T-cell (primary cell): ENCODE measurements around the gene BAHD1. TPM values are rescaled to one million over a fixed set of nuclear protein-coding genes. Genes with fewer than 3 reads are reported as not detected.

ENCODE experiments used
- ATAC-seq, 4 experiments: fragments of 200-7000 bp in 3 of 4; fragments of 150-1000 bp in 1 of 4; cut with Tn5 transposase; replicated peaks in 1 of 4; 1 replicate in 3 of 4; 2 replicates in 1 of 4; pipeline ENCODE4 v1.10.0; 2021; ENCODE audit warnings: moderate library complexity in 3 of 4, mild to moderate bottlenecking in 2 of 4, moderate number of reproducible peaks in 1 of 4
- CTCF ChIA-PET, 2 donors: fragments of 300-600 bp; sonication (Branson Sonifier 250); formaldehyde crosslinking; loops; one replicate each; lab custom pipeline; 2022; ENCODE audit warnings: antibody characterized with exemption in 2 of 2; lab: Charles Lee
- POLR2A ChIA-PET, 2 donors: fragments of 300-600 bp; sonication (Branson Sonifier 250); formaldehyde crosslinking; loops; one replicate each; lab custom pipeline; 2022; ENCODE audit warnings: antibody characterized with exemption in 2 of 2; lab: Charles Lee
- DNase-seq, 35 experiments: peaks; one replicate each; pipeline versions ENCODE4 v3.0.0 to v3.0.0-alpha.2; 2013 to 2023
- H3K27ac ChIP-seq: one replicate; pipeline ENCODE4 v1.5.1; 2013; ENCODE audit warnings: low read length
- H3K27me3 ChIP-seq, 2 experiments: replicated peaks in 1 of 2; 1 replicate in 1 of 2; 2 replicates in 1 of 2; pipeline versions ENCODE4 v1.6.1 to v1.7.0; 2013; ENCODE audit warnings: low read length in 1 of 2, mixed read lengths in 1 of 2; ENCODE audit not compliant: control insufficient read depth in 2 of 2, insufficient read depth in 2 of 2; ENCODE audit errors: extremely low read depth in 1 of 2
- H3K36me3 ChIP-seq, 2 donors: 1 replicate in 1 of 2; 2 replicates in 1 of 2; pipeline versions ENCODE4 v1.6.1 to v1.7.0; 2013; ENCODE audit warnings: low read length in 1 of 2; ENCODE audit not compliant: control insufficient read depth in 2 of 2, insufficient read depth in 1 of 2; ENCODE audit errors: extremely low read depth in 1 of 2
- H3K4me1 ChIP-seq, 2 experiments: 1 replicate in 1 of 2; 2 replicates in 1 of 2; pipeline versions ENCODE4 v1.6.1 to v1.7.0; 2013; ENCODE audit warnings: low read length in 2 of 2, mixed read lengths in 1 of 2; ENCODE audit not compliant: insufficient read depth in 2 of 2, control insufficient read depth in 1 of 2; ENCODE audit errors: extremely low read depth in 1 of 2
- H3K4me3 ChIP-seq, 2 donors: 1 replicate in 1 of 2; 2 replicates in 1 of 2; pipeline versions ENCODE4 v1.5.1 to v1.7.0; 2013; ENCODE audit warnings: mild to moderate bottlenecking in 2 of 2, low read length in 1 of 2, moderate library complexity in 1 of 2; ENCODE audit not compliant: control insufficient read depth in 1 of 2; ENCODE audit errors: extremely low read depth in 1 of 2
- H3K9me3 ChIP-seq: 2 replicates; pipeline ENCODE4 v1.7.0; 2013
- H3K27ac Mint-ChIP-seq, 2 donors: one replicate each; pipeline ENCODE4 v1.8.0; 2020 to 2021; ENCODE audit warnings: mild to moderate bottlenecking in 2 of 2, mixed read lengths in 2 of 2
- H3K27me3 Mint-ChIP-seq, 2 donors: one replicate each; pipeline ENCODE4 v1.8.0; 2021 to 2022; ENCODE audit warnings: mixed read lengths in 2 of 2
- H3K36me3 Mint-ChIP-seq: one replicate; pipeline ENCODE4 v1.8.0; 2021; ENCODE audit warnings: mixed read lengths
- H3K4me1 Mint-ChIP-seq, 3 donors: one replicate each; pipeline ENCODE4 v1.8.0; 2020 to 2022; ENCODE audit warnings: mixed read lengths in 3 of 3, mild to moderate bottlenecking in 1 of 3
- H3K4me3 Mint-ChIP-seq, 3 donors: one replicate each; pipeline ENCODE4 v1.8.0; 2020 to 2022; ENCODE audit warnings: mild to moderate bottlenecking in 3 of 3, mixed read lengths in 3 of 3, moderate library complexity in 3 of 3
- H3K9me3 Mint-ChIP-seq, 3 donors: one replicate each; pipeline ENCODE4 v1.8.0; 2020 to 2022; ENCODE audit warnings: mixed read lengths in 3 of 3
- WGBS: methylation state at CpG from one replicate; pipeline ENCODE4 v1.1.5; 2013; ENCODE audit warnings: missing lambda C conversion rate; ENCODE audit not compliant: insufficient coverage; 5-methylcytosine and 5-hydroxymethylcytosine counted together
- total RNA-seq, 35 experiments: library from RNA in 6 of 35; stranded (reverse) in 6 of 35; fragments of 120-200 nt in 1 of 35; gene quantifications; one replicate each; pipeline versions ENCODE4 v1.2.1 to v1.2.4 and lab custom pipeline; 2013 to 2026

The BAHD1 gene
- 10 to 100 TPM; 31.1 to 50.9 (median 48.1) TPM for total RNA-seq
- total RNA-seq (2013) = 28.7 TPM
- 50.7 to 107 (median 68.0) reads per million in 29 experiments for total RNA-seq (lab: John Stamatoyannopoulos, UW)

DNA sequence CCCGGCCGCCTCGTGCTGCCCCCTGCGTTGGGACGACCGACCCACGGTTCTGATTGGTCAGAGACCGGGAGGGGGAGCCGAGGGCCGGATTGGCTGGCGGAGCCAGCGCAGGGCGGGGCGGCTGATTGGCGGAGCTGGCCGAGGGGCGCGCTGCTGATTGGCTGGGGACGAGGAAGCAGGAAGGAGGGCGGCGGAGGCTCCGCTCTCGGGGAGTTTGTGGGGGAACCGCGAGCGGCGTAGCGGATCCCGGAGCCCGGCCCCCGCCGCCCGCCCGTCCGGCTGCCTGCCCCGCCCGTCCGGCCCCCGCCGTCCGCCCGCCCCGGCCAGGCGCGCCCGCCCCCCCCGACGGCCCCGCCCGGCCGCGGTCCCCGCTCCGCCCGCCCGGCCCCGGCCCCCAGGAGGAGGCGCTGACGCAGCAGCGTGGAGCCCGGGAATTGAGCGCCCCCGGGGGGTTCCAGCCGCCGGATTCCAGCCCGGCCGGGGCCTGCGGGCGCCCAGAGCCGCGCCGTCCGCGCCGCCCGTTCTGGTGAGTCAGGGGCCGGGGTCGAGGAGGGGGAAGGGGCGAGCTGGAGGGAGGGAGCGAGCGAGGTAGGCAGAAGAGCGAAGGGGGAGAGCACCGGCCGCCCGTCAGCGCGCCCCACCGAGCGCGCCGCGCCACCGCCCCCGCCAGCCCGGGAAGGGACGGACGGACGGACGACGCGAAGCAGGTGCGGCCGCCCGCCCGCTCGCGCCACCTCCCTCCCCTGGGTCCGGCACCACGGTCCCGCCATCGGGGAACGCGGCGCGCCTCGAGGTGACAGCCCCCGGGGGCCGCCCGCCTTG lies at the start of gene BAHD1:
TSS of gene BAHD1 (plus strand) at position 211 of the 822 bp plus-strand sequence. CDS start 17,512 bp downstream, outside the sequence.
- ChIA-PET CTCF (interaction anchor here (0.6 to 1.5 kb wide), 5 partner anchors 9 to 412 kb away, joined by 3 to 7 read pairs (median 3); partner anchors contain the start of gene CCDC32 (in 1 of the 2)), POLR2A (interaction anchor here in 1 of 2 donors (0.7 kb wide), 1 partner anchor 1455 kb away, joined by 9 read pairs; no protein-coding TSS in a partner anchor)
- no peaks in the 10 kb centered on the region for H3K9me3 ChIP-seq
- under 1% methylated on average over 88 of the region's 119 CpGs for WGBS
- H3K36me3 ChIP-seq = no peaks in the 10 kb centered on the region
- H3K4me1 Mint-ChIP-seq = peaks cover 62 to 65% (median 62%) of the 10 kb centered on the region in 3 donors
- peak within 1 kb of the TSS; percentile 88 to 98 (median 93) for H3K4me3 Mint-ChIP-seq
- peak within 1 kb of the TSS; percentile 69 to 74 for H3K27ac Mint-ChIP-seq
- H3K36me3 Mint-ChIP-seq = no peaks in the 10 kb centered on the region
- H3K27me3 Mint-ChIP-seq = peaks cover 18 to 30% of the 10 kb centered on the region in 2 donors
- H3K4me1 ChIP-seq = peaks cover 12 to 65% of the 10 kb centered on the region in 2 experiments
- peak within 1 kb of the TSS; percentile 60 to 63 for H3K4me3 ChIP-seq
- H3K9me3 Mint-ChIP-seq = no peaks in the 10 kb centered on the region
- no peak within 1 kb of the TSS for H3K27ac ChIP-seq
- ATAC-seq = peak; percentile 87 to 91 (median 88)
- DNase-seq = peak; percentile 83 to 95 (median 90)
- H3K27me3 ChIP-seq = peaks cover 0 to 46% of the 10 kb centered on the region in 2 experiments

DNA sequence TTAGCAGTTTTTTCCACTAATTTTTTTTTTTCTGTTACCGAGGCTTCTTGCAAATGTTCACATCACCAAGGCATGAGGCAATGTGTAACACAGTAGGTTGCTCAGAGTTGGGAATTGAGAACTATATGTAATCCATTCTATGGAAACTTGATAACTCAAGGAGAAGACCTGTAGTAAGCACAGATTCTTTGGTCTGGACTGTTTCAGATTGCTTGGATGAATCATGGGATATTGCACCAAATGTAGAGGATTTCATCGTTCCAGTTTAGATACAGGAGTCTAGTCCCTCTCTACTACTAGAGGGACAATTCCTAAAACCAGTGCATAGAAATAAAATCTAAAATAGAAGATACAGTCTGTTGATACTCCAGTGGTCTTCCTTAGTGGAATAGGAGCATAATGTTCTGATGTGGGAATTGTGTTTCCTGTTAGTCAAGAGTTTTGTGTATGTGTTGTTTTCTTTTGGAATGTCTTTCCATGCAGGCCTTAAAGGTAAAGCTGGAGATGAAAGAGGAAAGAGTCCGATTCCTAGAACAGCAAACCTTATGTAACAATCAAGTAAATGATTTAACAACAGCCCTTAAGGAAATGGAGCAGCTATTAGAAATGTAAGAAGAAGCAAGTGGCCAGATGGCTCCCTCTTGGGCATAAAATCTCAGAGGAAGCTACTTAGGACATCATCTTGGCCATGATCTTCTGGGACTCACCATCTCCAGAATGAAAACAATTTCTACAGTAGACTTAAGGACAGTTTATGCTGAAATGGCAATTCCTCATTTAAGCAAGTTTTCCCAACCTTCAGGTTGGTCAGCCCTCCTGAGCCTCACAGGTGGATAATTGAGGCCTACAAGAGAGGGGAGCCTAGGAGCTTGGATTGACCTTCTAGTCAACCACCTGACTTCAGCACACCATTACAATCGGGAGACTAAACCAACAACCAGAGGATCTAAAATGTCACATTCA lies 47.5 kb upstream of the BAHD1 start:
- 88% methylated on average over 1 of the region's 4 CpGs for WGBS
- POLR2A ChIA-PET = no interaction called here
- no peak for DNase-seq
- H3K9me3 ChIP-seq = no peaks in the 10 kb centered on the region
- no peak for ATAC-seq
- peaks cover 26% of the 10 kb centered on the region for H3K36me3 Mint-ChIP-seq
- H3K4me1 Mint-ChIP-seq = peaks cover 6 to 8% (median 7%) of the 10 kb centered on the region in 3 donors
- no peaks in the 10 kb centered on the region for H3K9me3 Mint-ChIP-seq
- H3K36me3 ChIP-seq = peaks cover 5 to 30% of the 10 kb centered on the region in 2 donors
- H3K4me1 ChIP-seq = peaks cover 0 to 5% of the 10 kb centered on the region in 2 experiments
- H3K4me3 ChIP-seq = no peak overlapping the region
- H3K27me3 ChIP-seq = no peaks in the 10 kb centered on the region
- H3K27ac ChIP-seq = no peak overlapping the region
- H3K27me3 Mint-ChIP-seq = no peaks in the 10 kb centered on the region
- no peak overlapping the region for H3K27ac Mint-ChIP-seq
- no peak overlapping the region for H3K4me3 Mint-ChIP-seq
- CTCF ChIA-PET = no interaction called here

DNA sequence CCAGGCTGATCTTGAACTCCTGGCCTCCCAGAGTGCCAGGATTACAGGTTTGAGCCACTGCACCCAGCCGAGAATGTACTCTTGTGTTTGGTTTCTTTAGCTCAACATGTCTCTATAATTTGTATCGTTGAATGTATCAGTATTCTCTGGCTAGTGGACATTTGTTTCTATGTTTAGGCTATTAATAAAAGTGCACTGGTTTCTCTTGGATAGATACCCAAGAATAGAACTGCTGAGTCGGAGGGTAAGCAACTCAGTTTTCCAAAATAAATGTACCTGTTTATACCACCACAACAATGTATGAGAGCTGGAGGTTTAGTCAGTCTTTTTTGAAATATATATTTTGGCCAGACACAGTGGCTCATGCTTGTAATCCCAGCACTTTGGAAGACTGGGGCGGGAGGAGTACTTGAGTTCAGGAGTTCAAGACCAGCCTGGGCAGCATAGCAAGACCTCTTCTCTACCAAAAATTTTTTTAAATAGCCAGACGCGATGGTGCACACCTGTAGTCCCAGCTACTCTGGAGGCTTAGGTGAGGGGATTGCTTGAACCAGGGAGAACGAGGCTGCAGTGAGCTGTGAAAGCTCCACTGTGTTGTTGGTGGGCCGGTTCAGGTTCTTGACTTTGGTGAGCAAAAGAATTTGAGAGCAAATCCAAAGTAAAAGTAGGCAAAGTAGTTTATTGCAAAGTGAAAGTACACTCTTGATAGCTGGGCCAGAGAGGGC lies 42.9 kb upstream of the BAHD1 start:
- Mint-ChIP-seq H3K27ac (peak overlapping the region; percentile 2 to 50), H3K27me3 (no peaks in the 10 kb centered on the region), H3K9me3 (no peaks in the 10 kb centered on the region), H3K4me3 (peak overlapping the region in 1 of 3 donors; percentile 44), H3K36me3 (peaks cover 6% of the 10 kb centered on the region), H3K4me1 (peaks cover 16 to 23% (median 19%) of the 10 kb centered on the region in 3 donors)
- DNase-seq (no peak), ATAC-seq (peak in 1 of 4 experiments; percentile 19)
- H3K36me3 ChIP-seq = peaks cover 0 to 4% of the 10 kb centered on the region in 2 donors
- POLR2A ChIA-PET = no interaction called here
- WGBS = 68% methylated on average over 3 of the region's 8 CpGs
- H3K27ac ChIP-seq = no peak overlapping the region
- no peak overlapping the region for H3K4me3 ChIP-seq
- H3K4me1 ChIP-seq = peaks cover 8 to 9% of the 10 kb centered on the region in 2 experiments
- CTCF ChIA-PET = interaction anchor here (0.5 to 0.9 kb wide), 4 partner anchors 25 to 171 kb away, joined by 3 to 7 read pairs (median 3); no protein-coding TSS in a partner anchor
- no peaks in the 10 kb centered on the region for H3K9me3 ChIP-seq
- H3K27me3 ChIP-seq = no peaks in the 10 kb centered on the region

DNA sequence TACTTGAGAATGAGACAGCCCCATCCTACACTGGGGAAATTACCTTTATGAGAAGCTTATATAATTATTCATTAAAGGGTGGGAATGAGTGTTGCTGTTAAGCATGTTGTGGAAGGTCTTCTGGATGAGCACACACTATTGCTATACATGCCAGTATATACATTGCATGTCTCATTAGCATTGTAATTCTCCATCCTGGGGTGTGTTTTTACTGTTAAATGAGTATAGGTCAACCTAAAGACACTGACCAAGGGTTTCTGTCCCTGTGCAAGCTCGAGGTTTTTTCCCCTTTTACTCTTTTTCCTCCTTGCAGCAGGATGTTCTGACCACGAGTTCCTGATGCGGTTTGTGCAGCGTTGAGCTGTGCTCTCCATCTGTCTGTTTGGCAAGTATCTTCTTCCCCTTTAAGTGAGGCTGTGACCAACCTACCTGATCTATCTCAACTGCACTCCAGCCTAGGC lies 42.3 kb upstream of the BAHD1 start:
- peaks cover 3% of the 10 kb centered on the region for H3K36me3 Mint-ChIP-seq
- Histone ChIP-seq H3K9me3 (no peaks in the 10 kb centered on the region), H3K27me3 (no peaks in the 10 kb centered on the region), H3K4me3 (peak overlapping the region in 1 of 2 donors; percentile 44), H3K4me1 (peaks cover 8 to 15% of the 10 kb centered on the region in 2 experiments), H3K27ac (no peak overlapping the region), H3K36me3 (peaks cover 0 to 3% of the 10 kb centered on the region in 2 donors)
- peak; percentile 52 to 85 (median 66) for ATAC-seq
- H3K27ac Mint-ChIP-seq = peak overlapping the region; percentile 2 to 50
- no peaks in the 10 kb centered on the region for H3K27me3 Mint-ChIP-seq
- ChIA-PET CTCF (interaction anchor here (0.5 to 0.9 kb wide), 4 partner anchors 11 to 27 kb away, joined by 3 to 7 read pairs (median 3); partner anchors contain the start of gene KNSTRN (in 1 of the 2)), POLR2A (interaction anchor here in 1 of 2 donors (0.5 kb wide), 1 partner anchor 619 kb away, joined by 3 read pairs; no protein-coding TSS in a partner anchor)
- no CpG with 5 or more reads among the region's 4 CpGs for WGBS
- H3K4me1 Mint-ChIP-seq = peaks cover 16 to 23% (median 20%) of the 10 kb centered on the region in 3 donors
- H3K4me3 Mint-ChIP-seq = peak overlapping the region in 1 of 3 donors; percentile 44
- H3K9me3 Mint-ChIP-seq = no peaks in the 10 kb centered on the region
- peak in 3 of 35 experiments; percentile 6 to 31 (median 16) for DNase-seq

DNA sequence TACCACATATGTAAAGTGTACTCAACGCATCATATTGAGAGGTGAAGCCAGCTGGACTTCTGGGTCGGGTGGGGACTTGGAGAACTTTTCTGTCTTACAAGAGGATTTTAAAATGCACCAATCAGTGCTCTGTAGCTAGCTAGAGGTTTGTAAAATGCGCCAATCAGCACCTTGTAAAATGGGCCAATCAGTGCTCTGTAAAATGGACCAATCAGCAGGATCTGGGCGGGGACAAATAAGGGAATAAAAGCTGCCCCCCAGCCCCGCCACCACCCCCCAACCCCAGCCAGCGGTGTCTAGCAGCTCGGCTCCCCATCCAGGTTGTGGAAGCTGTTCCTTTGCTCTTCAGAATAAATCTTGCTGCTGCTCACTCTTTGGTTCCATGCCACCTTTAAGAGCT lies 41.4 kb upstream of the BAHD1 start:
- ChIA-PET POLR2A (interaction anchor here in 1 of 2 donors (0.7 kb wide), 1 partner anchor 113 kb away, joined by 3 read pairs; no protein-coding TSS in a partner anchor), CTCF (interaction anchor here (0.6 to 0.8 kb wide), 2 partner anchors 34 to 107 kb away, joined by 5 read pairs; no protein-coding TSS in a partner anchor)
- Histone ChIP-seq H3K4me3 (no peak overlapping the region), H3K27ac (no peak overlapping the region), H3K36me3 (no peaks in the 10 kb centered on the region), H3K9me3 (no peaks in the 10 kb centered on the region), H3K27me3 (no peaks in the 10 kb centered on the region), H3K4me1 (peaks cover 8 to 22% of the 10 kb centered on the region in 2 experiments)
- peaks cover 16 to 28% (median 24%) of the 10 kb centered on the region in 3 donors for H3K4me1 Mint-ChIP-seq
- DNase-seq (no peak), ATAC-seq (no peak)
- H3K27ac Mint-ChIP-seq = no peak overlapping the region
- no peaks in the 10 kb centered on the region for H3K27me3 Mint-ChIP-seq
- 90% methylated on average over 2 of the region's 7 CpGs for WGBS
- no peaks in the 10 kb centered on the region for H3K36me3 Mint-ChIP-seq
- H3K9me3 Mint-ChIP-seq = no peaks in the 10 kb centered on the region
- H3K4me3 Mint-ChIP-seq = no peak overlapping the region
